ENCODE data around the gene EP300.
A peak's percentile ranks its signal among the peaks of the same experiment; 100 is the strongest.
"Not testable (repeated sequence)": the region's sequence is repeated elsewhere in the genome, so short reads cannot be mapped to it uniquely, and the experiment has no call there.

Gene EP300

DNA sequence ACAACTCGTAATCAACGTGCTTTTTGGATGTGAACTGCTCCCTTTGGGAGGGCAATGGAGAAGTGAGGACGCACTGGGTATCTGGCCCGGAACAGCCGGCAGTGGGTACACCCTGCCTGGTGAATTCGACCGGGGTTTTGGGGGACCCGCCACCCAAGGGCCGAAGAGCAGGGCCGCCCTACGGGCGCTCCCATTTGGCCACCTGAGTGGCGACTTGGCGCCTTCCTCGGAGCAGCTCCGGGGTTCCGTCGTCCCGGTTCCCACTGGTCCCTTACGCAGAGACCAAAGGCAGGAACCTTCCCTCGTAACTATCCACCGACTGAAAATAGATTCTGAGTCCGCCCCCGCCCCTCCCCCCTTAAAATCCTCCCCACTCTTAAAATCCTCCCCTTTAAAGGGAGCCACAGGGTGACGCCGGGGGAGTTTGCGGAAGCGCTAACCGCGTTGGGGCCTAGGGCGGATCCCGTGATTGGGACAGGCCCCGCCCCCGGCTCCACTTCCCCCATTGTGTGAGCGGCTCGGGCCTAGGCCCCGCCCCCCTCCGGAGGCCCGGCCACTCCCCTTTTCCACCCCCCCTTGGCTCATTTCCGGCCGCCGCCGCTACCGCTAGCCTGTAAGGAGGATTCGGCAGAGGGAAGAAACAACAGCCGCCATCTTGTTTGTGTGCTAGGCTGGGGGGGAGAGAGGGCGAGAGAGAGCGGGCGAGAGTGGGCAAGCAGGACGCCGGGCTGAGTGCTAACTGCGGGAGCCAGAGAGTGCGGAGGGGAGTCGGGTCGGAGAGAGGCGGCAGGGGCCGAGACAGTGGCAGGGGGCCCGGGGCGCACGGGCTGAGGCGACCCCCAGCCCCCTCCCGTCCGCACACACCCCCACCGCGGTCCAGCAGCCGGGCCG lies 1.0 kb upstream of the EP300 start:
- peak; percentile 98 for DNase-seq

DNA sequence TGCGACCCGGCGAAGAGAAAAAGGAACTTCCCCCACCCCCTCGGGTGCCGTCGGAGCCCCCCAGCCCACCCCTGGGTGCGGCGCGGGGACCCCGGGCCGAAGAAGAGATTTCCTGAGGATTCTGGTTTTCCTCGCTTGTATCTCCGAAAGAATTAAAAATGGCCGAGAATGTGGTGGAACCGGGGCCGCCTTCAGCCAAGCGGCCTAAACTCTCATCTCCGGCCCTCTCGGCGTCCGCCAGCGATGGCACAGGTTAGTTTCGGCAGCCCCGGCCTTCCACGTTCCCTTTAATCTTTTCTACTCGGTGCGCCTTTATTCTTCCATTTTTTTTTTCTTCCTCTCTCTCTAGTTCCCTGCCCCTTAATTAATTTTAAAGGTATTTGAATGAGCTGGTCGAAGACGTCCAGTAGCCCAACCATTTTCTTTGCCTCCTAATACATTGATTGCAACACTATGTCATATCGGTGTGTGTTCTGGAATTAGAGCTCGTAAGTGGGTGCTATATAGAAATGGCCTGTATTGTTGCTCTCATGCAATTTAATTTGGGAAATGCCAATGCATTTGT lies 537 bp downstream of the EP300 start:
- DNase-seq, result peak; percentile 39

DNA sequence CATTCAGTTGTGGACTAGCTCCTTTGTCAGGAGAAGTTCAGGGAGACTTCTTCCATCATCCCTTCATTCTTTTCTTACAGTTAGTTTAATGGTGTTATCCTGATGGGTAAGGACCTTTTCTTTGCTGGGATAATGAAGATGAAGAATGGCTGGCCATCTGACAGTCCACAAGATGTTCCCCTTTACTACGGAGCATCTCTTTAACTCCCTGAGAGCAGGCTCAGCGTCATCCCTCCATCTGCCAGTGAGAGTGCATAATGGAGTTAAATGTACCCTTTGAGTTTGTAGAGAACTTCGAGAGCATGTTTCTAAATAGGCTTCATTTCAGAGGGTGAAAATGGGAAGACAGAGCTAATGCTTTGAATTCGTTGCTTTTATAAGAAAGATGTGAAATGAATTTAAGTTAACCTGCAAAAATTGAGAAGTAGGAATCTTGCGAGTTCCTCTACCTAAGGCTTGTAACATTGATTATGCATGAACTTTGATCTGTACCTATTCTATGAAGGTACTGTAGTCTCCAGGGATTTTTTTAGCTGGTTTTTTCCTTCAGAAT lies 1.7 kb downstream of the EP300 start:
- DNase-seq, result peak; percentile 7

DNA sequence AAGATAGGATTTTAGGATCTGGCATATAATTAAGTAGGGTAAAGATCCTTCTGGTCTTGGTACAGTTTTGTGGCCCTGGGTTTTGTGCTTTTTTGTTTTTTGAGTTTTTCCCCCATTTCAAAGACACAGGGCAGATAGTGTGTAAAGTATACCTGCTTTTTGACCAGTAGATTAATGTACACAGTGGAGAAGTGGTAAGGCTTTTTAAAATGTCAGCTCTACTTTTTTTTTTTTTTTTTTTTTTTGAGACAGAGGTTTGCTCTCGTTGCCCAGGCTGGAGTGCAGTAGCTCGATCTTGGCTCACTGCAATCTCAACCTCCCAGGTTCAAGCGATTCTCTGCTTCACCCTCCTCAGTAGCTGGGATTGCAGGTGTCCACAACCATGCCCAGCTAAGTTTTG lies 4.0 kb downstream of the EP300 start:
- DNase-seq, result no peak

DNA sequence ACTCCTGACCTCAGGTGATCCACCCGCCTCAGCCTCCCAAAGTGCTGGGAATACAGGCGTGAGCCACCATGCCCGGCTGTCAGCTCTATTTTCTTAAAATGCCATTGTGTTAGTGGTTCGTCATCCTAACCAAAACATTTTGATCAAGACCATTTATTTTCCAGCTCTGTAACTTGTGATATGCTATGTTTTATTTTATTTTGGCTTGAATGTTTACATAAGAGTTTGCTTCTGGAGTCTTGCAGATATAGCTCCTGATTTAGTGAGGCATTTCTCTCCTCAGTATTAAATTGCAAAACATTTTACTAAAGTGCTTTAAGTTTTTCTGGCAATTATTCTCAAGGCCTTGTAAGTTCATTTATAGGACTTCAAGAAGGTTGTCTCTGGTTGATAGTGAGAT lies 4.4 kb downstream of the EP300 start:
- DNase-seq, result no peak

DNA sequence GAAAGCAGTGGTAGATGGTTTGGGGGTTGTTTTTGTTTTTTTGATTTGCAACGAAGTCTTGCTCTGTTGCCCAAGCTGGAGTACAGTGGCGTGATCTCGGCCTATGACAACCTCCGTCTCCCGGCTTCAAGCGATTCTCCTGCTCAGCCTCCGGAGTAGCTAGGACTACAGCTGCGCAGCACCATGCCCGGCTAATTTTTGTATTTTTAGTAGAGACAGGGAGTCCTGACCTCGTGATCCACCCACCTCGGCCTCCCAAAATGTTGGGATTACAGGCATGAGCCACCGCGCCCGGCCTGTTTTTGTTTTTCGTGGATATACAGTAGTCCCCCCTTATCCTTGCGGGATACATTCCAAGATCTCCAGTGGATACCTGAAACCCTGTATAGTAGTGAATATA lies 6.6 kb downstream of the EP300 start:
- no peak for DNase-seq

DNA sequence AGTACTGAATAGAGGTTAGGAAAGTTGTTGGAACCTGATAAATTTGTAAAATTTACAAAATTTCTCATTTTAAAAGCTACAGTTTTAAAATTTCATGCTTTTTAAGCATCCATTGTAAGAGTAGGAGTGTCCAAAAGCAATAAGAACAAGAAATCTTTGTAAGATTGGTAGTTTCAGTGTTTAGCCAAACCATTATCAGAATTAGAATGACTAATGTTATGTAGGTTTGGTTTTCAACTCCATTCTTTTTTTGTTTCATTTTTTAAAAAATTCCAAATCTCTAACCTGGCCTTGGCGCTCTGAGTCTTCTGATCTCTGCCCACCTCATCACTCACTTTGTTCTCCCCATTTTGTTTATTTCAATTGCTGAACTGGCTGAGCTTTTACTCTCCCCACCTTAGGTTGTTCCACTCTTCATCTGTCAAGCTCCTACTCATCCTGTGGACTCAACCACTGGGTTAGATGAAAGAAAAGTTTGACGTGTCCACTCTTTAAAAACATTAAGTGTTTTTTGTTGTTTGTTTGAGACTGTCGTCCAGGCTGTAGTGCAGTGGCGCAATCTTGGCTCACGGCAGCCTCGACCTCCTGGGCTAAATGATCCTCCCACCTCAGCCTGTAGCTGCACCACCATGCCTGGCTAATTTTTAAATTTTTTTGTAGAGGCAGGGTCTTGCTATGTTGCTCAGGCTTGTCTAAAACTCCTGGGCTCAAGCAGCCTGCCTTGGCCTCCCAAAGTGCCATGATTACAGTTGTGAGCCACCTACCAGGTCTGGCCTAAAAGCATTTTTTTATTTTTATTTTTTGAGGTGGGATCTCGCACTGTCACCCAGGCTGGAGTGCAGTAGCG lies 14.0 kb downstream of the EP300 start:
- no peak for DNase-seq

DNA sequence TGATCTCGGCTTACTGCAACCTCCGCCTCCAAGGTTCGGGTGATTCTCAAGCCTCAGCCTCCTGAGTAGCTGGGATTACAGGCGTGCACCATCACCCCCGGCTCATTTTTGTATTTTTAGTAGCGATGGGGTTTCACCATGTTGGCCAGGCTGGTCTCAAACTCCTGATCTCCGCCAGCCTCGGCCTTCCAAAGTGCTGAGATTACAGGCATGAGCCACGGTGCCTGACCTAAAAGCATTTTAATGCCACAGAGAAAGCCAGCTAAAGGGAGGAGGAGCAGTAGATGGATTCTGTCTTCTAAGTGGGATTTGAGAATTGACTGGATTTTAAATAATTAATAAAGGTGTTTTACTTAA lies 14.6 kb downstream of the EP300 start:
- DNase-seq, result not testable (repeated sequence)

DNA sequence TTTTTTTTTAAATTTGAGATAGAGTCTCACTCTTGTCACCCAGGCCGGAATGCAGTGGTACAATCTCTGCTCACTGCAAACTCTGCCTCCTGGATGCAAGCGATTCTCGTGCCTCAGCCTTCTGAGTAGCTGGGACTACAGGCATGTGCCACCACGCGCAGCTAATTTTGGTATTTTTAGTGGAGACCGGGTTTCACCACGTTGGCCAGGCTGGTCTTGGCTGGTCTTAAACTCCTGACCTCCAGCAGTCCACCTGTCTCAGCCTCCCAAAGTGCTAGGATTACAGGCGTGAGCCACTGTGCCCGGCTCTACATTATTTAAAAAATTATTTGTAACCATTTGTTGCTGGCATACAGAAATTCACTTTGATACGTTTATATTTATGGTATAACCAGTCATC lies 18.6 kb downstream of the EP300 start:
- no peak for DNase-seq

DNA sequence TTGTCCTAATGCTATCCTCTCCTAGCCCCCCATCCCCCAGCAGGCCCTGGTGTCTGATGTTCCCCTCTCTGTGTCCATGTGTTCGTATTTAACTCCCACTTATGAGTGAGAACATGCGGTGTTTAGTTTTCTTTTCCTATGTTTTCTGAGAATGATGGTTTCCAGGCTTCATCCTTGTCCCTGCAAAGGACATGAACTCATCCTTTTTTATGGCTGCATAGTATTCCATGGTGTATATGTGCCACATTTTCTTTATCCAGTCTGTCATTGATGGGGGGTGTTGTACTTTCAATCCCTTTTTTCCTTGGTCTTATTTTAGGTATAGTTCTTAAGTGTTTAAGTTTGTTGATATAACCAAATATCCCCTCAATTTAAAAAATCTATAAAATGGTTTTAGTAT lies 23.9 kb downstream of the EP300 start:
- DNase-seq, result no peak

DNA sequence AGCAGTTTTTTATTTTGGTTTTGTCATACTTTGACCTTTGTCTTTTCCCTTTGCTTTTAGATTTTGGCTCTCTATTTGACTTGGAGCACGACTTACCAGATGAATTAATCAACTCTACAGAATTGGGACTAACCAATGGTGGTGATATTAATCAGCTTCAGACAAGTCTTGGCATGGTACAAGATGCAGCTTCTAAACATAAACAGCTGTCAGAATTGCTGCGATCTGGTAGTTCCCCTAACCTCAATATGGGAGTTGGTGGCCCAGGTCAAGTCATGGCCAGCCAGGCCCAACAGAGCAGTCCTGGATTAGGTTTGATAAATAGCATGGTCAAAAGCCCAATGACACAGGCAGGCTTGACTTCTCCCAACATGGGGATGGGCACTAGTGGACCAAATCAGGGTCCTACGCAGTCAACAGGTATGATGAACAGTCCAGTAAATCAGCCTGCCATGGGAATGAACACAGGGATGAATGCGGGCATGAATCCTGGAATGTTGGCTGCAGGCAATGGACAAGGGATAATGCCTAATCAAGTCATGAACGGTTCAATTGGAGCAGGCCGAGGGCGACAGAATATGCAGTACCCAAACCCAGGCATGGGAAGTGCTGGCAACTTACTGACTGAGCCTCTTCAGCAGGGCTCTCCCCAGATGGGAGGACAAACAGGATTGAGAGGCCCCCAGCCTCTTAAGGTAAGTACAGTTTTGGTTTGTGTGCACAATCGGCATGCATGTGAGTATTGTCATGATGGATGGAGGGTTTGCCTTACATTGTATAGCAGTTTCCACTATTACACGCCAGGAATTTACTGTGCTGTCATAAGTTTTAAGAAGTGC lies 25.0 kb downstream of the EP300 start:
- no peak for DNase-seq

DNA sequence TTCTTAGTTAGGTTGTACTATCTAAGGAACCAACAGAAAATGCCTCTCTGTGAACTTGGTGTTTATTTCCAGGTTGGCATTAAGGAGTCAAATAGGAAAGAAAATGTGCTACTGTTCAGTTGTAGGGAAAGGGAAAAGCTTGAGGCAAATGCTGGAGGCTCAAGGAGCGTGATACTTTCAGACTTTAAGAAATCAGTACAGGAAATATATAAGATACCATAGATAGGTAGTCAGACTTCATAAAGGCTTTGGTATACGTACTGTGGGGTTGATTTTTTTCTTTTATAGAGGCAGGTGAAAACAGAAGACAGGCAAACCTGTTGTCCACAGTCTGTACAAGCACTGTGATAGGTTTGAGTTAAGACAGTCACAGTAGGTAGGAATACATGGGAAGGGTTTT lies 30.8 kb downstream of the EP300 start:
- no peak for DNase-seq

DNA sequence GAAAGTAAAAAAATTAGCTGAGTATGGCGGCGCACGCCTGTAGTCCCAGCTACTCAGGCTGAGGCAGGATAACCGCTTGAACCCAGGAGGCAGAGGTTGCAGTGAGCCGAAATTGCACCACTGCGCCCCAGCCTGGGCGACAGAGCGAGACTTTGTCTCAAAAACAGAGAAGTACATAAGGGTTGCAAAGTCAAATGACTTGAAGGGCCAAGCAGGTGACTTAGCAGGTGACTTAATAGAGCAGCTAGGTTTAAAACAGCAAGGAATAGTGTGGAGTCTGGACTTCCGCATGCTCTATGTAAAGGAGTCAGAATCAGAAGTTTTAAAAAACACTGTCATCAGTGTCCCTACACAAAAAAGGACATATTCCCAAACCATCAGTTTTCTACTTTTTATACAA lies 31.7 kb downstream of the EP300 start:
- DNase-seq, result no peak

DNA sequence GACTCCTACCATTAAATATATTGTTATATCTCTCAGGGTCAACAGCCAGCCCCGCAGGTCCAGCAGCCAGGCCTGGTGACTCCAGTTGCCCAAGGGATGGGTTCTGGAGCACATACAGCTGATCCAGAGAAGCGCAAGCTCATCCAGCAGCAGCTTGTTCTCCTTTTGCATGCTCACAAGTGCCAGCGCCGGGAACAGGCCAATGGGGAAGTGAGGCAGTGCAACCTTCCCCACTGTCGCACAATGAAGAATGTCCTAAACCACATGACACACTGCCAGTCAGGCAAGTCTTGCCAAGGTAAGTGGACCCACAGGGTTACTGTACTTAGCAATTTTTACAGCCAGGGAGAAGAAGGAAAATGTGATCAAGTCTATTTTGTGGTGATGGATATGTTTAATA lies 35.1 kb downstream of the EP300 start:
- DNase-seq, result no peak

DNA sequence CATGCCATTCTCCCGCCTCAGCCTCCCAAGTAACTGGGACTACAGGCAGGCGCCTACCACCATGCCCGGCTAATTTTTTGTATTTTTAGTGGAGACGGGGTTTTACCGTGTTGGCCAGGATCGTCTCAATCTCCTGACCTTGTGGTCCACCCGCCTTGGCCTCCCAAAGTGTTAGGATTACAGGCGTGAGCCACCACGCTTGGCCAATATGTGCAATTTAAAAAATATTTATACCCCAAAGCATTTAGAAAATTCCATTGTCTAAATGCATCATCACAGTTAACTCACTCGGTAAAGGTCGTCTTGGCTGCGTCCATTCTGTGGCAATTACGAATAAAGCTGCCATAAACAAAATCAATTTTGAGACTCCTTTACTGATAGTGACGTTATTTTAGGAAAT lies 36.2 kb downstream of the EP300 start:
- no peak for DNase-seq

DNA sequence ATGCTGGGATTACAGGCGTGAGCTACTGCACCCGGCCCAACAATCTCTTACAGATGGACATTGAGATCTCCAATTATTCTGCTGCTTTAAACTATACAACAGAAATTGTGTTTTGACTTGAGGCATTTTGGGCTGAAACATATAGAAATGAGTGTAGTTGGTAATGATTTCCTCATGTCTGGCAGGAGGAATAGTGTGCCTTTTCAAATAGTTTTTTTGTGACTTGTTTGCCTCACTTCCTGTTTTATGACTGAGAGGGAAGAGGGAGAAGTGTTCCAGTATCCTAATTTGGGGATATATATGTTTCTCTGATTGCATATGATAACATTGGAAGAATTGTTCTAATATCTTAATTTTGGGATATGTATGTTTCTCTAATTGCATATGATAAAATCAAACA lies 40.2 kb downstream of the EP300 start:
- no peak for DNase-seq

DNA sequence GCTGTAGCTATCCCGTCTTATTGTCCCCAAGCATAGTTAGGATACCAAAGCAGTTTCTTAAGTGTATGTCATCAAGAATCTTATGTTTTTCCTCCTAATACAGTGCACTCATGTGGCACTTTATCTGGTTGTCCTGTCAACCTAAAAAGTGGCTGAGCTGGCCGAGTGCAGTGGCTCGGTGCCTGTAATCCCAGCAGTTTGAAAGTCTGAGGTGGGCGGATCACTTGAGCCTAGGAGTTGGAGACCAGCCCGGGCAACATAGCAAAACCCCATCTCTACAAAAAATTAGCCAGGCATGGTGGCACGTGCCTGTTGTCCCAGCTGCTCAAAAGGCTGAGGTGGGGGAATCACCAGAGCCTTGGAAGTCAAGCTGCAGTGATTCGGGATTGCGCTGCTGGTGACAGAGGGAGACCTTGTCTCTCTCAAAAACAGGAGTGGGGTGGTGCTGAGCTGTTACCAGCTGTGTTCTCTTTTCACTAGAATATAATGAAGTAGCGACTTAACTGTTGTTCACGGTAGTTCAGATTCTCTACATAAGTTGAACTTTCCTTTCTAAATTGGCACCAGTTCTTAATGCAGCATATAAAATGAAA lies 48.1 kb downstream of the EP300 start:
- no peak for DNase-seq

DNA sequence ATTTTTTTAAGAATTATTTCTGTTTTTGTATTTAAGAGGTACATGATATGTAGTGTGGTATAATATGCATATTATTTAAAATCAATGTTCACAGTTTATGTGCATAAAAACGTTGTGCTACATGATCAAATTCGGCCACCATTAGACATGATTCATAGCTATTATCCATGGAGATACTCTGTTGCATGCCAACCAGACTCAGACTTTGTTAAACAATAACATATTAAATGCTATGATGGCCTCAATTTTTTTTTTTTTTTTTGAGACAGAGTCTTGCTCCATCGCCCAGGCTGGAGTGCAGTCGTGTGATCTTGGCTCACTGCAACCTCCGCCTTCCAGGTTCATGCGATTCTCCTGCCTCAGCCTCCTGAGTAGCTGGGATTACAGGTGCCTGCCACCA lies 53.5 kb downstream of the EP300 start:
- not testable (repeated sequence) for DNase-seq

DNA sequence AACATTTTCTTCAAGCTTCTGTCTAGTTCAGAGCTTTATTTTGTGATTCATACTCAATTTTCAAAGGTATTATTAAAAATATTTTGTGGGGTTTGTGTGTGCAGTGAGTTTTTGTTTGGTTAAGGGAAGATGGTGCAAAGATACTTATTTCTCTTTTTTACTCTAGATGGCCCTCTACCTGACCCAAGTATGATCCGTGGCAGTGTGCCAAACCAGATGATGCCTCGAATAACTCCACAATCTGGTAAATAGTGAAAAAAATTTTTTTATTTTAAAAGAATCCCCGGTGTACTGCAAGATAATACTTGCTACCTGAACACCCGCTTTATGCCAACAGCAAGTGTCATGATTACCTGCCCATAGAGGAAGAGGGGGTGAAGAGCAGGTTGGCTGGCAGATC lies 54.2 kb downstream of the EP300 start:
- DNase-seq, result no peak

DNA sequence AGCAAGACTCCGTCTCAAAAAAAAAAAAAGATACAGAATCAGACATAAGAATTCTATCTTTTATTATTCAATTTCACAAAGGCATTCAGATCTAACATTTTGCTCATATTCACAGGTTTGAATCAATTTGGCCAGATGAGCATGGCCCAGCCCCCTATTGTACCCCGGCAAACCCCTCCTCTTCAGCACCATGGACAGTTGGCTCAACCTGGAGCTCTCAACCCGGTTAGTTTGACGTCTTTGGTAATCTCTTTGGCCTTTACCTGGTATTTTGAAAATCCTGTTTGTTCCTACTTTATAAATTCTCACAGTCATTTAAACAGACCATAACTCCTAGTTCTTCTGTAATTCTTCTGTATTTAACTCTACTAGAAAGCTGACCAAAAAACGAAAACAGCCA lies 55.3 kb downstream of the EP300 start:
- DNase-seq, result no peak

DNA sequence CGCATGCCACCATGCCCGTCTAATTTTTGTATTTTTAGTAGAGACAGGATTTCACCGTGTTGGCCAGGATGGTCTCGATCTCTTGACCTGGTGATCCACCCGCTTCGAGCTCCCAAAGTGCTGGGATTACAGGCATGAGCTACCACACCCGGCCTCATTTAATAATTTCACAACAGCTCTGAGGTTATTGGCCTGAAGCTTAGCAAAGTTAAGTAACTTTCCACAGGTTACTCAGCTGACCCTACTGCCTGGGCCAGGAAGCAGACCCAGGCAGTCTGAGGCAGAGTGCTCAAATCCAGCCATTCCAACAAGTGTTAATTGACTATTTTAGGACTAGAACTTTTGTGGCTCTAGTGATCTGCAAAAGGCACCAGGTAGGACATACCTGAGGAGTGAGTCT lies 60.5 kb downstream of the EP300 start:
- no peak for DNase-seq

DNA sequence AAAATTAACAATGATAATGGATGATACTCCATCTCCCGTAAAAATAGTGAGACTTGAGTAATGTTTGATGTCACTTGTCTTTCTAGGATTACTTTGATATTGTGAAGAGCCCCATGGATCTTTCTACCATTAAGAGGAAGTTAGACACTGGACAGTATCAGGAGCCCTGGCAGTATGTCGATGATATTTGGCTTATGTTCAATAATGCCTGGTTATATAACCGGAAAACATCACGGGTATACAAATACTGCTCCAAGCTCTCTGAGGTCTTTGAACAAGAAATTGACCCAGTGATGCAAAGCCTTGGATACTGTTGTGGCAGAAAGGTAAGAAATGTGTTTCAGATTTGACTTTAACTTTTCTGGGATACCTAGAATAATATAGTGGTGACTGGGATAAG lies 64.7 kb downstream of the EP300 start:
- DNase-seq, result no peak

All from NCI-H1092 treated with DMSO at 0.1 percent for 48 hours (cell line).